HAP-1 (cell line): ENCODE data around the gene LRRC27.
A peak's percentile ranks its signal among the peaks of the same experiment; 100 is the strongest.
"Not testable (repeated sequence)": the region's sequence is repeated elsewhere in the genome, so short reads cannot be mapped to it uniquely, and the experiment has no call there.

Source experiments
- DNase-seq, 2 experiments: peaks; one replicate each; pipeline ENCODE4 v3.0.0-alpha.2; 2016 to 2020; ENCODE audit warnings: low spot score in 2 of 2
- H3K27me3 ChIP-seq: fragments of 250-450 bp; sonication (Bioruptor Pico); 2 replicates; pipeline ENCODE4 v1.5.1; 2020; ENCODE audit warnings: low read depth, mild to moderate bottlenecking, moderate library complexity
- H3K36me3 ChIP-seq: fragments of 250-450 bp; sonication (Bioruptor Pico); replicated peaks from 2 replicates; pipeline ENCODE4 v1.5.1; 2020; ENCODE audit warnings: mild to moderate bottlenecking
- H3K4me1 ChIP-seq: fragments of 250-450 bp; sonication (Bioruptor Pico); 2 replicates; pipeline ENCODE4 v1.5.1; 2020; ENCODE audit warnings: mild to moderate bottlenecking
- H3K4me3 ChIP-seq: fragments of 250-450 bp; sonication (Bioruptor Pico); 2 replicates; pipeline ENCODE4 v1.5.1; 2020; ENCODE audit warnings: mild to moderate bottlenecking, moderate library complexity
- H3K9me3 ChIP-seq: fragments of 250-450 bp; sonication (Bioruptor Pico); 2 replicates; pipeline ENCODE4 v1.5.1; 2020; ENCODE audit warnings: mild to moderate bottlenecking, moderate library complexity
- in situ Hi-C: fragments of 300-500 bp; cut with MboI; formaldehyde crosslinking; loops from 3 replicates; pipeline ENCODE4 v1.14.3; 2020; ENCODE audit warnings: low sequenced_read_pairs, inconsistent platforms, mixed read lengths

LRRC27 gene

DNA sequence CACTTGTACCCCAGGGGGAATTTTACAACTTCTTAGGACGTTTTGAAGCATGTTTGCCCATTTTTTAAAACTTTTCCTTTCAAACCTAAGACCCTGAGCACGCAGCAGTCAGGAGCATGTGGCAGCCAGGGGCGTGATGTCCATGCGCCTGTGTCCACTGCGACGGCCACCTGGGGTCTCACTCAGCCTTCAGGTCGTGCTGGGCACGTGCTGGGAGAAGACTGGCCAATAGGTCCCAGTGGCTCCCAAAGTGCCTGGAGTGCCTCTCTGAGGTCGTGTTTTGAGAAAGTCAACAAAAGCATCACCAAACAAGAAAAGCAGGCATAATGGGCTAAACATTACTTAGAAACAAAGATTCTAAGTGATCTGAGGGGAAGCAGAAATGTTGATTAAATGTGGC, 14.8 kb downstream of the LRRC27 start:
- in situ Hi-C loops: no loop called here
- no peak overlapping the region for H3K4me3 ChIP-seq
- no peaks in the 10 kb centered on the region for H3K4me1 ChIP-seq
- H3K36me3 ChIP-seq: no peaks in the 10 kb centered on the region
- no peak for DNase-seq
- no peaks in the 10 kb centered on the region for H3K9me3 ChIP-seq
- no peaks in the 10 kb centered on the region for H3K27me3 ChIP-seq

DNA sequence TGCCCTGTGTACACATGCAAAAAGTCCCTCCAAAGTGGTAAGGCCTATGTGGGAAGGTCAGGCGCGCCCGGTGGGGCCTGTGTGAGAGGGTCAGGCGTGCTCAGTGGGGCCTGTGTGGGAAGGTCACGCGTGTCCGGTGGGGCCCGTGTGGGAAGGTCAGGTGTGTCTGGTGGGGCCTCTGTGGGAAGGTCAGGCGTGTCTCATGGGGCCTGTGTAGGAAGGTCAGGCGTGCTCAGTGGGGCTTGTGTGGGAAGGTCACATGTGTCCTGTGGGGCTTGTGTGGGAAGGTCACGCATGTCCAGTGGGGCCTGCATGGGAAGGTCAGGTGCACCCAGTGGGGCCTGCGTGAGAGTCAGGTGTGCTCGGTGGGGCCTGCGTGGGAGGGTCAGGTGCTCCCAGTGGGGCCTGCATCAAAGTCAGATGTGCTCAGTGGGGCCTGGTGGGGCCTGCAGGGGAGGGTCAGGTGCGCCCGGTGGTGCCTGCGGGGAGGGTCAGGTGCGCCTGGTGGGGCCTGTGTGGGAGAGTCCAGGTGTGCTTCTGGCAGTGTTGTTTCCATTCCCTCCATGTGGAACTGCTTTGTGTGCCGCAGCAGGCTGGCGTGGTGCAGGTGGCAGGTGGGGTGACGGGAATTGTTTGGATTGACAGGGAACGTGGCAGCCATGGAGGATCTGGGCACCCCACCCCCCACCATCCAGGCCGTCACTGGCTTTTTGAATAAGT, 15.4 kb downstream of the LRRC27 start:
- Histone ChIP-seq H3K4me1 (no peaks in the 10 kb centered on the region), H3K4me3 (no peak overlapping the region), H3K9me3 (no peaks in the 10 kb centered on the region), H3K36me3 (no peaks in the 10 kb centered on the region), H3K27me3 (no peaks in the 10 kb centered on the region)
- in situ Hi-C loops: no loop called here
- no peak for DNase-seq

DNA sequence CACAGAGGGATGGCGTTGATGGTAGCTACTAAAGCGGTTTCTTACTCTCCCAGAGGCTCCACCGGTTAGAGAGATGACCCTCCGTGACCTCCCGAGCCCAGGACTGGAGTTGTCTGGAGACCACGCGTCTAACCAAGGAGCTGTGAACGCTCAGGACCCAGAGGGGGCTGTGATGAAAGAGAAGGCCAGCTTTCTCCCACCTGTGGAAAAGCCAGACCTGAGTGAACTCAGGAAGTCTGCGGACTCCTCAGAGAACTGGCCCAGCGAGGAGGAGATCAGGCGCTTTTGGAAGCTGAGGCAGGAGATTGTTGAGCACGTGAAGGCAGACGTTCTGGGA, 15.9 kb downstream of the LRRC27 start:
- H3K4me1 ChIP-seq: no peaks in the 10 kb centered on the region
- no peak for DNase-seq
- no peaks in the 10 kb centered on the region for H3K27me3 ChIP-seq
- no peaks in the 10 kb centered on the region for H3K9me3 ChIP-seq
- H3K4me3 ChIP-seq: no peak overlapping the region
- in situ Hi-C loops: no loop called here
- no peaks in the 10 kb centered on the region for H3K36me3 ChIP-seq

DNA sequence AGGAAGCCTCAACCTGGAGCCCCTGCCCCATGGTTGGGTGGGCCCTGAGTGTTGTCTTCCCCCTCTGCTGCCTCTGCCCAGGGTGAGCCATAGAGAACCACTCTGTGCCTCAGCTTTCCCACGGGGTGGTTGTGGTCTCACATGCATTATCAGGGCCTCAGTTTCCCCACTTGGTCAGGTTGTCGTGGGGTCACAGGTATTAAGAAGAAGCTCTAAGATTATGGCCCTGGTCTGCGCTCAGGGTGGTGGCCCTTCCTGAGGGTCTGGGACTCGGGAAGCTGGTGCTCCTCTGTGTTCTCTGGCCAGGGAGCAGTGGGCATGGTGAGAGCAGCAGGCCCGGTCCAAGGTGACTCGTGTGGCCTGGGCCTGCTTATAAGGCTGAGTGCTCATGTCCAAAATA, 17.8 kb downstream of the LRRC27 start:
- H3K27me3 ChIP-seq: no peaks in the 10 kb centered on the region
- H3K4me1 ChIP-seq: no peaks in the 10 kb centered on the region
- no peaks in the 10 kb centered on the region for H3K9me3 ChIP-seq
- in situ Hi-C loops: loop anchor here (5.0 kb wide), 1 partner anchor 127 kb away; no protein-coding TSS in a partner anchor
- DNase-seq: no peak
- H3K4me3 ChIP-seq: no peak overlapping the region
- H3K36me3 ChIP-seq: no peaks in the 10 kb centered on the region

DNA sequence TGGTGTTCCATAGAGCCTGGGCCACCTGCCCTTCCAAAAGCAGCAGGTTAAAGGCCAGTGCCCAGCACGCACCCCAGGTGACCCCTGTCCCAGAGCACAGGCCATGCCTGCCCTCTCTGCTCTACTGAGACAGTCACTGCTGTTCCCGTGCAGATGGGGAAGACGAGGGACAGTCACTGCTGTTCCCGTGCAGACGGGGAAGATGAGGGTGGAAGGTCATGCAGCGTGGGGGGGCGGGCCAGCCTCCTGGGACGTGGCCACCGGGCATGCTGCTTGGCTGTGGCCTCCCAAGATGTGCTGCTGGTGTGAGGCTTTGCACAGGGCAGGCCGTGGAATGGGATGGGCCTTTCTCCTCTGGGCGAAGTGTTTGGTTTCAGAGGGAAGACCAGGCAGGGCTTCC, 18.4 kb downstream of the LRRC27 start:
- no peaks in the 10 kb centered on the region for H3K27me3 ChIP-seq
- DNase-seq: no peak
- no peaks in the 10 kb centered on the region for H3K9me3 ChIP-seq
- H3K36me3 ChIP-seq: no peaks in the 10 kb centered on the region
- H3K4me3 ChIP-seq: no peak overlapping the region
- H3K4me1 ChIP-seq: no peaks in the 10 kb centered on the region
- in situ Hi-C loops: loop anchor here (5.0 kb wide), 1 partner anchor 128 kb away; no protein-coding TSS in a partner anchor

DNA sequence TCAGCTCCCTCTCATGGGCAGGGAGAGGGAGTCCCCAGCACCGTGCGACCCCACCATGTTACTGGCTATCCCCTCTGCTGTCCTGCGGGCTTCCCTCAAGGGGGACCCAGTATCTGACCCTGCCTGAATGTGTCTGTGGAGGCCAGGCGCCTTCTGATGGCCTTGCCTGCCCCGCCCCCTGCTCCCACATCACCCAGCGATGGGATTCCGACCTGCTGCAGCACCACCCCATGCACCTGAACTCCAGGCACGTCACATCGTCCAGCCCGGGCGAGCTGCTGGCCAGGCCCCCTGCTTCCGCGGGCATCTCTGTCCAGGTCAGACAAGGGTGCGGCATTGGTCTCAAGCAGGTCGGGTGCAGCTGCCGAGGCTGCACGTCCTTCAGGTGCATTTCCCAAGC, 19.0 kb downstream of the LRRC27 start:
- Histone ChIP-seq H3K36me3 (no peaks in the 10 kb centered on the region), H3K4me1 (no peaks in the 10 kb centered on the region), H3K27me3 (no peaks in the 10 kb centered on the region), H3K9me3 (no peaks in the 10 kb centered on the region), H3K4me3 (no peak overlapping the region)
- in situ Hi-C loops: loop anchor here (5.0 kb wide), 1 partner anchor 129 kb away; no protein-coding TSS in a partner anchor
- no peak for DNase-seq

DNA sequence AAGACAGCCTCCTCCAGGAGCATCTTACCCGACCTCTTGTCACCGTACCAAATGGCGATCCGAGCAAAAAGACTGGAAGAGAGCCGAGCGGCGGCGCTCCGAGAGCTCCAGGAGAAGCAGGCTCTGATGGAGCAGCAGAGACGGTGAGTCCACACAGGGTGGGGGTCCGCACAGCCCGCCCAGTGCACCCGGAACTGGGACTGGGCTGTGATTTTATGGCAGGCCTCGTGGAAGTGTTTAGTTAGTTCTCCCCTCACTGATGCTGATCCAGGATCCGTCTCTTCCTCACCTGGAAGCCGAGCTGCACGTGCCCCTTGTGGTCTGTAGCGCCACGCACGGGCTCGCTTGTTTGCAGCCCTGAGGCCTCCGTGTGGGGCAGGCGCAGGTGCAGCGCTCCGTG, 19.6 kb downstream of the LRRC27 start:
- Histone ChIP-seq H3K4me3 (no peak overlapping the region), H3K4me1 (no peaks in the 10 kb centered on the region), H3K36me3 (no peaks in the 10 kb centered on the region), H3K9me3 (no peaks in the 10 kb centered on the region), H3K27me3 (no peaks in the 10 kb centered on the region)
- no peak for DNase-seq
- in situ Hi-C loops: loop anchor here (5.0 kb wide), 1 partner anchor 129 kb away; no protein-coding TSS in a partner anchor

DNA sequence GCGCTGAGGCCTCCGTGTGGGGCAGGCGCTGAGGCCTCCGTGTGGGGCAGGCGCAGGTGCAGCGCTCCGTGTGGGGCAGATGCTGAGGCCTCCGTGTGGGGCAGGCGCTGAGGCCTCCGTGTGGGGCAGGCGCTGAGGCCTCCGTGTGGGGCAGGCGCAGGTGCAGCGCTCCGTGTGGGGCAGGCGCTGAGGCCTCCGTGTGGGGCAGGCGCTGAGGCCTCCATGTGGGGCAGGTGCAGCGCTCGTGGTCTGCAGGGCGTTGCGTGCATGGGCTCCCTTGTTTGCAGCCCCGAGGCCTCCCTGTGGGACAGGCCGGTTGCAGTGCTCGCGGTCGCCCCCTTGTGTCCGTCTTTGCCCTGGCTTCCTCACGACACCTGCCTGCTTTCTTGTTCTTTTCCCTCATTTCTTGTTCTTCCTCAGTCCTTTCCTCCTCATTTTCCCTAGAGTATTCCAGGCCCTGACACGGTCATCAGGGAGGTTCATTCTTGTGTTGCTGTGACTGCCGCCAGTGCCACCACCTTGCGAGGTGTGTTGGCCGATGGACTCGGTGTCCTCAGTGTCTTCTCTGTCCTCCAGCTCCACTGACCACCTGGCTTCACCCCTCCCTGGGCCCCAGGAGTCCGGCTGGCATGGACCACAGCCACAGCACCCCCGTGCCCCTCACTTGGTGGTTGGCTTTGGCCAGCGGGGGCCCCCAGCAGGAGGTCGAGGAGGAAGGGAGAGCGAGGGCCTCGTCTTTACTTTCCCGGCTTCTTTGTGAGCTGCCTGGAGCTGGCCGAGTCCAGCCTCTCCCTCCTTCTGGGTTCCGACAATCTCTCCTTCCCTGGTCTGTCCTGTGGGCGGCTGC, 20.7 kb downstream of the LRRC27 start:
- DNase-seq: peak; percentile 54 to 93
- H3K4me1 ChIP-seq, H3K9me3 ChIP-seq, H3K27me3 ChIP-seq, H3K36me3 ChIP-seq, H3K4me3 ChIP-seq: not testable (repeated sequence)
- in situ Hi-C loops: loop anchor here (5.0 kb wide), 1 partner anchor 130 kb away; no protein-coding TSS in a partner anchor

DNA sequence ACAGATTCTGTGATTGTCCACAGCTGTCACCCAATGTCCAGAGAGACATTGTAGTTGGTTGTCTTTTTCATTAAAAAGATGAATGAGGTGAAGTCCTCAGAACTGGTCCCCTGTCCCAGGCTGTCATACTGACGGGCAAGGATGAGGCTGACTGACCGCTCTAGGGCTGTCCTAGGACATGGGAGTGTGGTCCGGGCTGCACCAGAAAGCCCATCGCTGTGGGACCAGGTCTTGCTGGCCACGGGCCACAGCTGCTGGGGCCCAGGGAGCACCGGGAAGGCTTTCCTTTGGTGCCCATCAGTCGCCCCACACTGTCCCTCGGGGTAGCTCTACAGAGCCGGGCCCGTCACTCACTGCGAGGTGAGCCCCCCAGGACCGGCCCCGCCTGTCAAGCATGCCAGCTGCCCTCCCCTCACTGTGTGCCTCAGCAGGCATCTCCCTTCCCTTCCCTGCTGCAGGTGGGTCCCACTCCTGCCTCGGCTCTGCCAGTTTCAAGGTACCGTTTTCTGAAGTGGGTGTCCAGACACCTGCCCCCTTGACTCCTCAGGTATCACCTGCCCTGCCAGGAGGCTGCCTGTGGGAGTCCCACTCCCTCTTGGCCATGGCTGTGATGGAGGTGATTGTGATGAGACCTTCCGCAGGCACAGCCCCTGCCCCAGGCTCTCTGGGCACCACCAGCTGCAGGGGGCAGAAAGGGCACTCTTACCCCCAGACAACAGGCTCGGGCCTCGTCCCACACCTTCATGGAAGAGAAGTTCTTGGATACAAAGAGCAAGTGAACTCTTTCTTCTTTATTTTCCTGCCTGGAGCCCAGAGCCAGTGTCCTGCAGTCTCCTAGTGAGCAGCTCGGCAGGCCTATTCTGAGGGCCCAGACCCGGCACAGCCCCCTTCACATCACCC, 21.7 kb downstream of the LRRC27 start:
- Histone ChIP-seq H3K4me3 (no peak overlapping the region), H3K36me3 (no peaks in the 10 kb centered on the region), H3K9me3 (no peaks in the 10 kb centered on the region), H3K27me3 (no peaks in the 10 kb centered on the region), H3K4me1 (no peaks in the 10 kb centered on the region)
- in situ Hi-C loops: loop anchor here (5.0 kb wide), 1 partner anchor 131 kb away; no protein-coding TSS in a partner anchor
- DNase-seq: no peak

DNA sequence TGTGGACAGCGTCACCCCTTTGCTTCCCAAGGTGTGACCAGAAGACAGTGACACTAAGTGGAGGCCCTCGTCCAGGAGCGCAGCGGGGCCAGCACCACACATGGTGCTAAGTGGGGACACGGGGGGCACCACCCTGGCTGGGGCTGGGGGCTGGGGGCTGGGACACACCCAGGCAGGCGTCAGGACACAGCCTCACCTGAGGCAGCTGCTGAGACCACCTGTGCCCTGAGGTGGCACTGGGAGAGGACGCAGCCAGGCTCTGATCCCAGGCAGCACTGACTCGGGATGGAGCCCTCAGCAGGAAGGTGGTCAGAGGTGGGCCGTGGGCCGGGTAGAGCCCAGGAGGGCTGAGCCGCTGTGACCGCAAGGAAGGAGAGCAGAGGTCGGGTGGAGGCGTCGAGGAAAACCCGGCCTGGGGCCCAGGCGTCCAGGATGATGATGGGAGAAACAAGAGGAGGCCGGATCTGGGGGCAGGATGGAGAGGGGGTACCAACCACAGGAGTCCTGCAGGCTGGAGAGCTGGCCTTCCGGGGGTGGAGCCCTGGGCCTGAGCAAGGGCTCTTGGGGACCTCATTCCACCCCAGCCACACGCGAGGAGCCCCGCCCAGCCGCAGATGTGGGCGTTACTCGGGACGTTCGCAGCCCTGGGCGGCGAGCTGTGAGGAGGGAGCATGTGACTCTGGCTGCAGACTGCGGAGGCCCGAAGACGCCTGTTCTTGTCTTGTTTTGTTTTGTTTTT, 22.5 kb downstream of the LRRC27 start:
- DNase-seq: no peak
- Histone ChIP-seq H3K9me3 (no peaks in the 10 kb centered on the region), H3K27me3 (no peaks in the 10 kb centered on the region), H3K36me3 (no peaks in the 10 kb centered on the region), H3K4me1 (no peaks in the 10 kb centered on the region), H3K4me3 (no peak overlapping the region)
- in situ Hi-C loops: loop anchor here (5.0 kb wide), 1 partner anchor 132 kb away; no protein-coding TSS in a partner anchor

DNA sequence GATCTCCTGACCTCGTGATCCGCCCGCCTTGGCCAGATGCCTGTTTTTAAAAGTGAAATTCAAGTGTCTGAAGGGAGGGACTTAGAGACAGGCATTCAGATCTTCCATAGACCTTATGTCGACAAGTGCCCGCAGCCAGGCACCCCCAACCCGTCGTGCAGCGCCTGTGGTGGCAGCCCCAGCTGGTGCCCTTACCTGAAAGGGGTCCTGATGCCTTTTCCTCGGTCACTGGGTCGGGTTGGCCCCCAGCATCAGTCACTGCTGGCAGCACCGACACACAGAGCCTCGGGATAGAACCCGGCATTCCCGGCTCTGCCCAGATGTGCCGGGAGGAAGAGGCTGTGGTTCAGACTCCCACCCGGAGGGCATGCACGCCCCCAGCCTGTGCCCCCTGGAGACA, 23.3 kb downstream of the LRRC27 start:
- no peak for DNase-seq
- Histone ChIP-seq H3K9me3 (no peaks in the 10 kb centered on the region), H3K4me3 (no peak overlapping the region), H3K4me1 (no peaks in the 10 kb centered on the region), H3K27me3 (no peaks in the 10 kb centered on the region), H3K36me3 (no peaks in the 10 kb centered on the region)
- in situ Hi-C loops: no loop called here

DNA sequence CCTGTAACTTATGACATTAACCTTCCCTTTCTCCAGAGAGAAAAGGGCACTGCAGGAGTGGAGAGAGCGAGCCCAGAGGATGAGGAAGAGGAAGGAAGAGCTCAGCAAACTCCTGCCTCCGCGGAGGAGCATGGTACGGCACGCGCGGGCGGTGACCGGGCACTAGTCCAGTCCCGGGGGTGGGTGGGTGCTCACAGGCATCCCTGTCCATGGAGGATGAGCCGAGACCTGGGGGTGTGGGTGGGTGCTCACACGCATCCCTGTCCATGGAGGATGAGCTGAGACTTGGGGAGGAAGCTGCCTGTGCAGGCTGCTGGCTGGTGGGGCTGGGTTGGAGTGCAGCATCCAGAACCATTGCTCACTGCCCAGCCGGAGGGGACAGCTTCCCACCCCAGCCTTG, 23.8 kb downstream of the LRRC27 start:
- no peak for DNase-seq
- H3K36me3 ChIP-seq: no peaks in the 10 kb centered on the region
- H3K4me1 ChIP-seq: no peaks in the 10 kb centered on the region
- in situ Hi-C loops: no loop called here
- no peaks in the 10 kb centered on the region for H3K27me3 ChIP-seq
- H3K4me3 ChIP-seq: no peak overlapping the region
- H3K9me3 ChIP-seq: no peaks in the 10 kb centered on the region

DNA sequence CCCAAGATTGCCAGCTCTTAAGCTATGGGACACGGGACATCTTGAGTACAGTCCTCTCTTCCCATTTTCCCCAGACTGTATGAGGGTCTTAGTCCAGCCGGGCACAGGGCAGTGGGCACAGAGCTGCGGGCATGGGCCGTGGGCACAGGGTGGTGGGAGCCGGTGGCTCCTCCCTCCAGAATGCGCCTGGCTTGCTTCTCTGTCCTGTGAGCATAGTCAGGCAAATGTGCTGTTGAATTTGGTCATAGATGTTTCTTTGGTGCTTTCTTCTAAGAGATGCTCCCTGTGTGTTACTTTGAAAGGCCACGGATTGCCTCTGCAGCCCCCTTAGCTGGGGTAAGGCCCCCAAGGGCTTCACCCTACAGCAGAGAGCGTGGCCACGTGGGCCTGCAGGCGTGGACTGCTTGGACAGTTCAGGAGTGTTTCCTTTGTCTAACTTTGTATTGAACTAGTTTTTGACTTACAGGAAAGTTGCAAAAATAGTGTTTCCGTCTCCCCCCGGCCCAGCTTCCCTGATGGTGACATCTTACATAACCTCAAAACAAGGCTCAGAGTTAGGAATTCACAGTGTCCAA, 24.7 kb downstream of the LRRC27 start:
- no peaks in the 10 kb centered on the region for H3K9me3 ChIP-seq
- no peak for DNase-seq
- in situ Hi-C loops: no loop called here
- H3K27me3 ChIP-seq: no peaks in the 10 kb centered on the region
- H3K4me3 ChIP-seq: no peak overlapping the region
- H3K4me1 ChIP-seq: no peaks in the 10 kb centered on the region
- no peaks in the 10 kb centered on the region for H3K36me3 ChIP-seq
